T-helper 2 cell treated with Interferon-gamma antibody and Interleukin-4, amounts not matched to agents 5 μg/mL and 100 μg/mL, for 36 hours (primary cell): ENCODE results near the gene TMEM184B.
"Not testable (repeated sequence)": the region's sequence is repeated elsewhere in the genome, so short reads cannot be mapped to it uniquely, and the experiment has no call there.

Source experiments
- DNase-seq: peaks from one replicate; pipeline ENCODE4 v3.0.0; 2021; ENCODE audit warnings: low spot score
- H3K27ac Mint-ChIP-seq: one replicate; pipeline ENCODE4 v1.8.0; 2021; ENCODE audit warnings: mild to moderate bottlenecking, mixed read lengths
- H3K27me3 Mint-ChIP-seq: one replicate; pipeline ENCODE4 v1.8.0; 2021; ENCODE audit warnings: low read depth, mixed read lengths
- H3K36me3 Mint-ChIP-seq: one replicate; pipeline ENCODE4 v1.8.0; 2021; ENCODE audit warnings: low read depth, mixed read lengths
- H3K4me1 Mint-ChIP-seq: one replicate; pipeline ENCODE4 v1.8.0; 2021; ENCODE audit warnings: low read depth, mixed read lengths
- H3K4me3 Mint-ChIP-seq: one replicate; pipeline ENCODE4 v1.8.0; 2022; ENCODE audit warnings: mild to moderate bottlenecking, moderate library complexity, mixed read lengths
- H3K9me3 Mint-ChIP-seq: one replicate; pipeline ENCODE4 v1.8.0; 2021; ENCODE audit warnings: mixed read lengths

The TMEM184B gene

DNA sequence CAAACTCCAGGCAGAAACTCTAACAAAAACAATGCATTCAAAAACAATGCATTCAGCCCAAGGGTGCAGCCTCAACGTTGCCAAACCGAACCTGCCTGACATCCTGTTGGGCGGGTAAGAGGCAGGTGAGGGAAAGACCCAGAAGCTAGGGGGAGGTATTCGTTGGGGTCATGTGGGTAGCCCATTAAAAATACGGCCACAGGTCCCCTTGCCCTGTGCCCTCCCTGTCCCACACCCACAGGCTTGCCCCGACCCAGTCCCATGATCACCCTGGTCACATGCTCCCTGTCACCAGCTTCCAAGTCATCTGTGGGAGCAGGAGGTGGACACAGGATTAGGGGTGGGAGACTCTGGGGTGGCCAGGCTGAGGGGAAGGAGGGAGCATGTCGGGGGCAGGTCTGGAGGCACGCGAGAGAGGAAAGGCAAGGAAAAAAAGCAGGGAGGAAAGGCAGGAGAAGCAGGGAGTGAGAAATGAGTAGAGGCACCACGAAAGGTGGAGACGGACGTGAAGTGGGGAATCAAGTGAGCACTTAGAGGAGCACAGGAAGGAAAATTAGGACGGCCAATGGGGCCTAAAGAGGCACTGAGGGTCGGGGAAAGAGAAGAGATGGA is 91.9 kb downstream of the TMEM184B start:
- H3K27ac Mint-ChIP-seq, result peak overlapping the region; percentile 98
- DNase-seq, result peak; percentile 12
- H3K9me3 Mint-ChIP-seq, result no peaks in the 10 kb centered on the region
- H3K27me3 Mint-ChIP-seq, result no peaks in the 10 kb centered on the region
- H3K4me3 Mint-ChIP-seq, result peak overlapping the region; percentile 96
- peaks cover 39% of the 10 kb centered on the region for H3K4me1 Mint-ChIP-seq
- peaks cover 5% of the 10 kb centered on the region for H3K36me3 Mint-ChIP-seq

DNA sequence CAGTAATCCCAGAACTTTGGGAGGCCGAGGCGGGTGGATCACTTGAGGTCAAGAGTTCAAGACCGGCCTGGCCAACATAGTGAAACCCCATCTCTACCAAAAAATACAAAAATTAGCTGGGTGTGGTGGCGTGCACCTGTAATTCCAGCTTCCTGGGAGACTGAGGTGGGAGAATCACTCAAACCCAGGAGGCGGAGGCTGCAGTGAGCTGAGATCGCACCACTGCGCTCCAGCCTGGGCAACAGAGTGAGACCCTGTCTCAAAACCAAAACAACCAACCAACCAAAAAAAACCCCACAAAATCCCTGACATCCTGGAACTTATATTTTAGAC is 94.2 kb downstream of the TMEM184B start:
- not testable (repeated sequence) for H3K36me3 Mint-ChIP-seq, H3K27me3 Mint-ChIP-seq, H3K9me3 Mint-ChIP-seq, DNase-seq, H3K4me3 Mint-ChIP-seq
- peak overlapping the region; percentile 53 for H3K27ac Mint-ChIP-seq
- H3K4me1 Mint-ChIP-seq, result peaks cover 40% of the 10 kb centered on the region

DNA sequence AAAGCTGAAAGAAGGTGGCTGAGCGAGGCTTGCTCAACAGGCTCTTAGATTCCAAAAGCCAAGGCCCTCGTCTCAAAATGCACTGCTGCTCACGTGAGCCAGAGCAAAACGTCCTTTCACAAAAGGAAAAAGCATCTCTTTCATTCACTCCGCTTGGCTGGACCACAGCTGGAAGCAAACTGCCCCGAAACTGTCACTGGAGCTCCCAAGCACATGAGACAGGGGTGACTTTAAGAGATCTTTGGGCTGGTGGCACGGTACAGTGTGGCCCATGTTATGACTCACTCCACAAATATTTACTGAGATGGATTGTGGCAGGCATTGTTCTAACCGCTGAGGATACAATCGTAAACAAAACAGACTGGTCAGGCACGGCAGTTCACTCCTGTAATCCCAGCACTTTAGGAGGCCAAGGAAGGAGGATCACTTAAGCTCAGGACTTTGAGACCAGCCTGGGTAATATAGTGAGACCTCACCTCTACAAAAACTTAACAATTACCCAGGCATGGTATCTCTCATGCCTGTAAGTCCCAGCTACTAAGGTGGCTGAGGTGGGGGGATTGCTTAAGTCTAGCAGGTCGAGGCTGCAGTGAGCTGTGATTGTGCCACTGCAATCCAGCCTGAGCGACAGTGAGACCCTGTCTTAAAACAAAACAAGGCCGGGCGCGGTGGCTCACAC is 94.7 kb downstream of the TMEM184B start:
- H3K4me3 Mint-ChIP-seq, result no peak overlapping the region
- no peaks in the 10 kb centered on the region for H3K9me3 Mint-ChIP-seq
- H3K27ac Mint-ChIP-seq, result peak overlapping the region; percentile 2
- no peak for DNase-seq
- no peaks in the 10 kb centered on the region for H3K27me3 Mint-ChIP-seq
- peaks cover 45% of the 10 kb centered on the region for H3K4me1 Mint-ChIP-seq
- H3K36me3 Mint-ChIP-seq, result peaks cover 5% of the 10 kb centered on the region

DNA sequence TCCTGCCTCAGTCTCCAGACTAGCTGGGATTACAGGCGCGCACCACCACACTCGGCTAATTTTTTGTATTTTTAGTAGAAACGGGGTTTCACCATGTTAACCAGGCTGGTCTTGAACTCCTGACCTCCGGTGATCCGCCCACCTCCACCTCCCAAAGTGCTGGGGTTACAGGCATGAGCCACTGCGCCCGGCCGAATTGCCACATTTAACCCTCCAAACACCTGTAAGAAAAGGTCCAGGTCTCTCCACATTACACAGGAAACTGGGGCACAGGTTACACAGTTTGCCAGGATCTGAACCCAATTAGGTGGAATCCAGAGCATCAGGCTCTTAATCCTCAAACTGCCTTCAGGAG is 95.3 kb downstream of the TMEM184B start:
- H3K36me3 Mint-ChIP-seq, H3K27me3 Mint-ChIP-seq, H3K9me3 Mint-ChIP-seq, H3K27ac Mint-ChIP-seq, DNase-seq, H3K4me3 Mint-ChIP-seq: not testable (repeated sequence)
- H3K4me1 Mint-ChIP-seq, result peaks cover 45% of the 10 kb centered on the region

DNA sequence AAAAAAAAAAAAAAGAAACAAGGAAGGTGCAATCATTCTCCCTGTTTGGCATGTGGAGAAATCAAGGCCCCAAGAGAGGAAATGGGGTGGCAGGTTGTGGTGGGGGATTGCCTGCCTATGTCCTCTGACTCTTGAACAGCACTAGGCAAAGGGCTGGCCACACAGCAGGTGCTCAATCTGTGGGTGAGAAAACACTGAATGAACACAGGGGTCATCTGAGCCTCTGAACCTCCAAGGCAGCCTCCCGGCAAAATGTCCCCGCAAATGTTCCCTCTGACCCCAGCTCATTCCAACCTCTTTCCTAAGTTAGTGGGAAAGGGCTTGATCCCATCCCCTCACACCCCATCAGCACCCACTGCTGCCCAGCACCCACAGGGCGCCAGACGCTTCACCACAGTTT is 95.8 kb downstream of the TMEM184B start:
- DNase-seq, result no peak
- Mint-ChIP-seq H3K4me3 (no peak overlapping the region), H3K9me3 (no peaks in the 10 kb centered on the region), H3K4me1 (peaks cover 44% of the 10 kb centered on the region), H3K27ac (peak overlapping the region; percentile 22), H3K27me3 (no peaks in the 10 kb centered on the region), H3K36me3 (peaks cover 5% of the 10 kb centered on the region)

DNA sequence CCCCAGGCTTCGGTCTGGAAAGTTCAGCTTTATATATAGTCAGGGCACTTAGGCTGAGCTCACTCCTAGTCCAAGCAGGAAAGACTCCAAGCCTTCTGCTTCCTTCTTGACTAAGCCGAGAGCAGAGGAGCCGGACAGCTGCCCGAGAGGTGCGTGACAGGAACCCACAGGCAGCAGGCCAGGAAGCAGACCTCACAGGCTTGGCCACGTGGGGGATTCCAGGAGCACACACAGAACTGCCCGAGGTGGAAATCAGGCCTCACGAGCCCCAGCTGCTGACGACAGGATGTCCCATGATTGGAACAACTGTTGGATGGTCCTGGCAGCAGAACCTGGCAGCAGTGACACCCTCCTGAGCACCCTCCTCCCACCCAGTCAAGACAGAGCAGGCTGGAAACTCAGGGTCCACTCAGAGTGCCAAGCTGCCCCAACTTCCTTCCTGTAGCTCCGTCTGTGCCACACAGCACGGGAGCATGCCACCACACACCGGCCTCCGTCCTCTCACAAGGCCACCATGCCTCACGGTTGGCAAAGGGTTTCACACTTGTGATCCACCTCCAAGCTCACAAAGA is 96.6 kb downstream of the TMEM184B start:
- Mint-ChIP-seq H3K9me3 (no peaks in the 10 kb centered on the region), H3K4me3 (peak overlapping the region; percentile 18), H3K27ac (peak overlapping the region; percentile 52), H3K4me1 (peaks cover 40% of the 10 kb centered on the region), H3K27me3 (no peaks in the 10 kb centered on the region), H3K36me3 (peaks cover 6% of the 10 kb centered on the region)
- peak; percentile 17 for DNase-seq

DNA sequence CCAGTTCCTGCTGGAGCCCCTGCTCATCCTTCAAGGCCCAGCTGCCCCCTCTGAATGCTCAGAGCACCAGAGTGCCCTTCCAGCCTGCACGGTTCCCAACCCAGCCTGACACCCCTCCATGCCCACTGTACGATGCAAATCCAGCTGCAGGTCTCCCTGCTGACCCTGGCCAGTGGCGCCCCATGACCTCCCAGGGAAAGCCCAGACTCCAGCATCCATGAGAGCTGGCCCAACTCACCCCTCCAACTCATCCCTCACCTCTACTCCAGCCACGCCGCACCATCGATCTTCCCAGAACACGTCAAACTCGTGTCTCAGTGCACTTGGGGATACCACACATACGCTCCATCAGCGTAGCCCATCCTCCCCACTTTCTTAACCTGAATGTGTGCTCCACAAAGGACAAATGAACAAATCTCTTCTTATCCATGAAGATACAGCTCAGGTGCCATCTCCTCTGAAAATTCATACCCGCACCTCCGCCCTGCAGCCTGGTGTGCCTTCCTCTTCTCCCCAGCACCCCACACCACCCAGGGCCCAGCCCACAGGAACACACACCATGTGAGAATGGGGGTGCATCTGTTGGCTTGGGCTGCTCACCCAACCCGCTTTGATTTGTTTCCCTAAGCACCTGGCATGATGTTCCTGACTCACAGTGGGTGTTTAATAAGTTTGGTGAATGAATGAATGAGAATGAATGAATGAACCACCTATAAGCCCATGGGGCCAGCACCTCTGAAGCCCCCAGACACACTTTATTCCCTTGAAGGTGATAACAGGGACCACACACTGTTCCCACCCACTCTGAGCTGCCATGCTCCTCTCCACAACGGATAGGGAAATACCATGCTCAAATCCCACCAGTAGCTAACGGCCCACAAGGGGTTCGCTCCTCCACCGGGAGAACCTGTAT is 97.3 kb downstream of the TMEM184B start:
- DNase-seq, result no peak
- Mint-ChIP-seq H3K27me3 (no peaks in the 10 kb centered on the region), H3K36me3 (peaks cover 6% of the 10 kb centered on the region), H3K4me1 (peaks cover 33% of the 10 kb centered on the region), H3K4me3 (no peak overlapping the region), H3K27ac (no peak overlapping the region), H3K9me3 (no peaks in the 10 kb centered on the region)

DNA sequence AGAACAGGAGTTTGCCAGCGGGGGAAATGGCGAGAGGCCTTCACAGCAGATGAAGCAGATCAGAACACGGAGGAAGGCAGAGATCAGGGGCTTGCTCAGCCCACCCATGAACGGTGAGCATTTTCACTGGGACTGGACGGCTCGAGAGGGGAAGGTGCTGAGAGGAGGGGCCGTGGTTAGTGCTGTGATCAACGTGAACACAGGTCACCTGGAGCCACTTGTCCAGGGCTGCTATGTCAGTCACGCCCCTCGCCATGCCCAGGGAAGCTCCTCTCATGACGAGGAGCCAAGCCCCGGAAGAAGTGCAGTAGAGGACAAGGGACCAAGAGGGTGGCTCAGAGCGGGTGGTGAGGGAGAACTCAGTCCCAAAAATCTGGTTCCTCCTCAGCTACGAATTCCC is 98.2 kb downstream of the TMEM184B start:
- Mint-ChIP-seq H3K27me3 (no peaks in the 10 kb centered on the region), H3K27ac (no peak overlapping the region), H3K9me3 (no peaks in the 10 kb centered on the region), H3K36me3 (peaks cover 6% of the 10 kb centered on the region), H3K4me1 (peaks cover 25% of the 10 kb centered on the region), H3K4me3 (no peak overlapping the region)
- no peak for DNase-seq

DNA sequence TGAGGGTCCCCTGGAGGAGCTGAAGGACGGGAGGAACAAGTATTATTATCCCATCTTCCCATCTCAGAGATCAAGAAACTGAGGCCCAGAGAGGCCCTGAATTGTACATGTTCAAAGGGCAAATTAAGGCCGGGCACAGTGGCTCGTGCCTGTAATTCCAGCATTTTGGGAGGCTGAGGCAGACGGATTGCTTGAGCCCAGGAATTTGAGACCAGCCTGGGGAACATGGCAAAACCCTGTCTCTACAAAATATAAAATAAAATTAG is 99.2 kb downstream of the TMEM184B start:
- Mint-ChIP-seq H3K27ac (no peak overlapping the region), H3K4me3 (no peak overlapping the region), H3K36me3 (peaks cover 3% of the 10 kb centered on the region), H3K27me3 (no peaks in the 10 kb centered on the region), H3K4me1 (peaks cover 19% of the 10 kb centered on the region), H3K9me3 (no peaks in the 10 kb centered on the region)
- no peak for DNase-seq

DNA sequence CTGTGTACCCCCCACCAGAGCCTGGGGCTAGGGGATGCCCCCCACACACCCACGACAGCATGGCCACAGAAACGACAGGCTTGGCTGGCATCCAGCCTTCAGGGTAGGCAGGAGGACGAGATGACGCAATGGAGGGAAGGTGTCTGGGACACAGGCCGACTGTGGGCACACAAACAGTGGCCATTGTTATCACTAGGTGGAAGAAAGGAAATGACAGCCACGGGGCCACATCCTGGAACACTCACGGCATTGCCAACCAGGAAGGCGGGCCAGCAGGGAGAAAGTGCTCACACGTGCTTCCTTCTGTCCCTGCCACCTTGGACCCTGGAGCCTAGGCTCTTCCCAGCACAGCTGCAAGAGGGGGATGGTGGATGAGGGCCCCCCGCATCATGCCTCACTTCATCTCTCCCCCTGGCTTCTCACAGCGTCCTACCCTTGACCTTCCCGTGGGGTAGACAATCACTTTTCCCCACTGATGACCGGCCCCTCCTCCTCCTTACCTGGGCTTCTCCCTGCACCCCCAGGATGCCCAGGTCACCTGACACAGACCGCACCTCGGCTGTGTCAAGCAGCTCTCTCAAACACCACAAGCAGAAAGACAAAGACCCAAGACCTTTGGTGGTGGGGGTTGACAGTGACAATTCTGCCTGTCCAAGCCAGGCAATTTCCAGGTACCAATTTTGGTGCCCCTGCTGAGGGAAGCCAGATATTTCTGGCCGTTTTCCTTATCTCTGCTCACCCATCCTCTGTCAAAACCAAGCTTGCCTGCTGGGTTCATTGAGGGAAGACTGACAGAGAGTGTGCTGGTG is 99.8 kb downstream of the TMEM184B start:
- no peak overlapping the region for H3K4me3 Mint-ChIP-seq
- H3K27ac Mint-ChIP-seq, result peak overlapping the region; percentile 55
- H3K36me3 Mint-ChIP-seq, result peaks cover 4% of the 10 kb centered on the region
- H3K27me3 Mint-ChIP-seq, result no peaks in the 10 kb centered on the region
- H3K4me1 Mint-ChIP-seq, result peaks cover 19% of the 10 kb centered on the region
- no peaks in the 10 kb centered on the region for H3K9me3 Mint-ChIP-seq
- no peak for DNase-seq

DNA sequence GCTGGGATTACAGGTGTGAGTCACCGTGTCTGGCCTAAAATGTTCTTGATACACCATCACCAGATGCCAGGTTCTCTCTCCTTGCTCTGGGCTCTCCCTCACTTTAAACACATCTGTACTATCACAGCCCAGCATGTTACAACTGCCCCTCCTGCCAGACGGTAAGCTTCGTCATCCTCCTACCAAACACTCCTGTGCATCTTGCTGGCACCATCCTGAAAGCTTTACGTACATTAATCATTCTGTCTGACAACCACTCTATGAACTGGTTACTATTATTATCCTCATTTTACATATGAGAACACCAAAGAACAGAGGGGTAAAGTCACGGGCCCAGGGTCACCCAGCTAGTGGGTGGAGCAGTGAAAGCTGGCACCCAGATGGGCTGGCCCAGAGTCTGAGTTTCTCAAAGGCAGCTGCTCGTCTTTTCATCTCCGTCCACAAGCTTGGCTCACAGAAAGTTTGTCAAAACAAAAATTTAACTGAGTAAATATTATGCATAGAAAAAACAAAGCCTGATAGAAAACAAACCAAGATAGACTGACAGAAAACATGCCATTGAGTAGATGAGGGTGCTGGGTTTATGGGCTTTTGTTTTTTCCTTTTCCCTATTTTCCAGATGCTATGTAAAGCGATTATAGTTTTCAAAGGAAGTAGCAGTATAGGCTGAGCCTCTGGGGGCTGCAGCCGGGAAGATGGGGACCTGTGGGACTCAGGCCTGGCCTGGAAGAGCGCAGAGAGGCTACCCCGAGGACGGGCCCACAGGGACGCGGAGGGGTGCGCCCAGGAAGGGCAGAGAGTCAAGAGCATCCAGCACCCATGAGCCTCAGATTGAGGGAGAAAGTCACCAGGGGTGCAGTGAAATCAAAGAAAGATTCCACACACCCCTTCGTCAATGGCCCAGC is 100.6 kb downstream of the TMEM184B start:
- H3K4me1 Mint-ChIP-seq, result peaks cover 17% of the 10 kb centered on the region
- DNase-seq, result no peak
- no peak overlapping the region for H3K4me3 Mint-ChIP-seq
- no peaks in the 10 kb centered on the region for H3K27me3 Mint-ChIP-seq
- H3K27ac Mint-ChIP-seq, result peak overlapping the region; percentile 73
- peaks cover 6% of the 10 kb centered on the region for H3K36me3 Mint-ChIP-seq
- no peaks in the 10 kb centered on the region for H3K9me3 Mint-ChIP-seq

DNA sequence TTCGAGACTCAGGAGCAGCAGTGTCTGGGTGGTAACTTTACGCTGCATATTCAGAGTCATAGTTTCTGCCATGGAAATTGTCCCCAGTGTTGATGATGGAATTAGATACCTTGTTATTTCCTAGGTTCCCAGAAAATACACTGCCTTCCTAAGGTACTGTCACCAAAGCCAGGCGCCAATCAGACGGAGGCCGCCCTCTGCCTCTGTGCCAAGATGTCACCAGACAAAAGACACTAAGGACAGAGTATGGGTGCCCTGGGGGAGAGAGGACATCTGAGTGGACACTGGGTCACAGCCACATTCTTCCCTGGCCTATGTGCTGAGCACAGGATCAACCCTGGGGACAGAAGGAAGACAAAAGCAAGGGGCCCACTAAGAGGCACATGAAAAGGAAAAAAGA is 102.3 kb downstream of the TMEM184B start:
- Mint-ChIP-seq H3K36me3 (peaks cover 10% of the 10 kb centered on the region), H3K4me3 (no peak overlapping the region), H3K27me3 (no peaks in the 10 kb centered on the region), H3K27ac (no peak overlapping the region), H3K9me3 (no peaks in the 10 kb centered on the region), H3K4me1 (peaks cover 8% of the 10 kb centered on the region)
- no peak for DNase-seq
